Measurements from ENCODE around the gene DENND1A. TPM values are rescaled to one million over a fixed set of nuclear protein-coding genes. Genes with fewer than 3 reads are reported as not detected.

Gene DENND1A
- total and polyA plus RNA-seq, 2 of the 13 experiments (the other 11 are each of a cell fraction or from before 2014, with no cell fraction given): 14.8 to 30.1 TPM

- in situ Hi-C loops (cut with HindIII; ENCODE audit: extremely low pct_ligation_motif_present, low pct_unique_long_range_greater_than_20kb): no loop called here
- no peak overlapping the region for H2AFZ ChIP-seq (ENCODE audit: low read length)
Observed at GRCh38 chr9:123893115-123893514, 36.8 kb downstream of the DENND1A start.

GRCh38 chr9:123887837-123888236 is 42.1 kb downstream of the DENND1A start:
- Histone ChIP-seq H3K79me2 (ENCODE audit: insufficient read depth, low read length) (peaks cover 80% of the 10 kb centered on the region), H3K36me3 (replicated peaks in 1 of 2; ENCODE audit: control insufficient read depth in 1 of 2, insufficient read depth in 2 of 2, low read length in 2 of 2) (no peaks in the 10 kb centered on the region), H3K4me1 (ENCODE audit: insufficient read depth, low read length) (peaks cover 7% of the 10 kb centered on the region), H3K9ac (ENCODE audit: insufficient read depth, low read depth, low read length) (no peak overlapping the region), H3K4me3 (replicated peaks in 1 of 3; ENCODE audit: insufficient read depth in 1 of 3, low read depth in 2 of 3, low read length in 3 of 3) (no peak overlapping the region), H3K9me3 (ENCODE audit: low read length) (no peaks in the 10 kb centered on the region; the same call in 1 of the 2 replicates), H3K4me2 (ENCODE audit: low read depth, low read length) (no peak overlapping the region), H4K20me1 (ENCODE audit: insufficient read depth, low read length) (peaks cover 10% of the 10 kb centered on the region), H3K27ac (ENCODE audit: extremely low read length, insufficient read depth, low read length) (no peak overlapping the region), H3K27me3 (ENCODE audit: control insufficient read depth in 1 of 2, insufficient read depth in 2 of 2, low read length in 2 of 2) (no peaks in the 10 kb centered on the region), H2AFZ (ENCODE audit: low read length) (no peak overlapping the region)
- 100% methylated on average over 1 of the region's 1 CpG for WGBS (ENCODE audit: low lambda C conversion rate)
- no TSS peak for BruUV-seq (replicated peaks)
- ATAC-seq: no peak
- intact Hi-C loops (cut with micrococcal nuclease; ENCODE audit: unreplicated experiment): no loop called here
- in situ Hi-C loops (cut with HindIII; ENCODE audit: extremely low pct_ligation_motif_present, low pct_unique_long_range_greater_than_20kb): no loop called here
- POLR2A ChIA-PET: no interaction called here
- TF ChIP-seq ZNF605 (CRISPR knock-in tag; IDR thresholded peaks at IDR 0.05) (peak; percentile 98), TAF1 (CRISPR knock-in tag; IDR thresholded peaks at IDR 0.05) (no peak), KLF12 (CRISPR knock-in tag; IDR thresholded peaks at IDR 0.05; ENCODE audit: borderline replicate concordance) (no peak)
- TF ChIP-seq, protein P1, sequence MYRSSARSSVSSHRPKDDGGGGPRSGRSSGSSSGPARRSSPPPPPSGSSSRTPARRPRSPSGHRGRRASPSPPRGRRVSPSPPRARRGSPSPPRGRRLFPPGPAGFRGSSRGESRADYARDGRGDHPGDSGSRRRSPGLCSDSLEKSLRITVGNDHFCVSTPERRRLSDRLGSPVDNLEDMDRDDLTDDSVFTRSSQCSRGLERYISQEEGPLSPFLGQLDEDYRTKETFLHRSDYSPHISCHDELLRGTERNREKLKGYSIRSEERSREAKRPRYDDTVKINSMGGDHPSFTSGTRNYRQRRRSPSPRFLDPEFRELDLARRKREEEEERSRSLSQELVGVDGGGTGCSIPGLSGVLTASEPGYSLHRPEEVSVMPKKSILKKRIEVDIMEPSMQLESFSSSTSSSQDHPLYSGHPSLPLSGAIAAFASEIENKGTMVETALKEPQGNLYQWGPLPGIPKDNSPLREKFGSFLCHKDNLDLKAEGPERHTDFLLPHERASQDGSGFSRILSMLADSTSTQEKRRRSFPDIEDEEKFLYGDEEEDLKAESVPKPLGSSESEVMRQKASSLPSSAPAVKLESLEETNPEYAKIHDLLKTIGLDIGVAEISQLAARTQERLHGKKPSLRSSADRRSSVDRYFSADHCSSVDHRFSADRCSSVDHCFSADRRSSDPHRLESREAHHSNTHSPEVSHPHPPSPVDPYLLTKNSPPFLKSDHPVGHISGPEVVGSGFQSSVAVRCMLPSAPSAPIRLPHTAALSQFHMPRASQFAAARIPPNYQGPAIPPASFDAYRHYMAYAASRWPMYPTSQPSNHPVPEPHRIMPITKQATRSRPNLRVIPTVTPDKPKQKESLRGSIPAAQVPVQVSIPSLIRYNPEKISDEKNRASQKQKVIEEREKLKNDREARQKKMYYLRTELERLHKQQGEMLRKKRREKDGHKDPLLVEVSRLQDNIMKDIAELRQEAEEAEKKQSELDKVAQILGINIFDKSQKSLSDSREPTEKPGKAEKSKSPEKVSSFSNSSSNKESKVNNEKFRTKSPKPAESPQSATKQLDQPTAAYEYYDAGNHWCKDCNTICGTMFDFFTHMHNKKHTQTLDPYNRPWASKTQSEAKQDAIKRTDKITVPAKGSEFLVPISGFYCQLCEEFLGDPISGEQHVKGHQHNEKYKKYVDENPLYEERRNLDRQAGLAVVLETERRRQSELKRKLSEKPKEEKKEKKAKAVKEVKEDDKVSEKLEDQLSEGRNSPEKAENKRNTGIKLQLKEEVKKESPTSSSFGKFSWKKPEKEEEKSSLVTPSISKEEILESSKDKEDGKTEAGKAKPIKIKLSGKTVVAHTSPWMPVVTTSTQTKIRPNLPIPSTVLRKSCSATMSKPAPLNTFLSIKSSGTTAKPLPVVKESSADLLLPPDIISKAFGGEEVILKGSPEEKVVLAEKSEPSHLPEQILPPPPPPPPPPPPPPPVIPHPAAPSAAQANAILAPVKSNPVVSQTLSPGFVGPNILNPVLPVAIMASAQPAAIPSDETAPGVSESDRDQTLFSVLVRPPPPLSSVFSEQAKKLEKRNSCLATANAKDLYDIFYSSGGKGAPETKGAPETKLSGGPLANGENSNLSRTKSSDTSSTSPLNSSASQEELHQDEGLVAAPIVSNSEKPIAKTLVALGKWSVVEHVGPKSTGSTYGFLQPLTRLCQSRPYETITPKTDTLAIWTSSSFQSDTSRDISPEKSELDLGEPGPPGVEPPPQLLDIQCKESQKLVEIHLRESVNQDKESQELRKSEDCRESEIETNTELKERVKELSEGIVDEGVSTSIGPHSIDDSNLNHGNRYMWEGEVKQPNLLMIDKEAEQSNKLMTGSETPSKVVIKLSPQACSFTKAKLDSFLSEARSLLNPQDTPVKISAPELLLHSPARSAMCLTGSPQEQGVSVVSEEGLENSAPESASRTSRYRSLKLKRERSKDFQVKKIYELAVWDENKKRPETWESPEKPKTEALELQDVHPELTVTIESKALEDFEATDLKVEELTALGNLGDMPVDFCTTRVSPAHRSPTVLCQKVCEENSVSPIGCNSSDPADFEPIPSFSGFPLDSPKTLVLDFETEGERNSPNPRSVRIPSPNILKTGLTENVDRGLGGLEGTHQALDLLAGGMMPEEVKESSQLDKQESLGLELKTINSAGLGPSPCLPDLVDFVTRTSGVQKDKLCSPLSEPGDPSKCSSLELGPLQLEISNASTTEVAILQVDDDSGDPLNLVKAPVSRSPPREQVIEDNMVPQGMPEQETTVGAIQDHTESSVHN (CRISPR knock-in tag; IDR thresholded peaks at IDR 0.05): no peak
- FAIRE-seq: no peak
- CTCF ChIA-PET (ENCODE audit: low intra/inter-chr PET ratio, low total read pairs): no interaction called here
- no peak for DNase-seq (ENCODE audit: low spot score)

More at GRCh38 chr9:123893115-123893514, 36.8 kb downstream of the DENND1A start:
- POLR2A ChIA-PET: no interaction called here
- H3K27ac ChIP-seq (ENCODE audit: extremely low read length, insufficient read depth, low read length): no peak overlapping the region
- ATAC-seq (no peak), DNase-seq (ENCODE audit: low spot score) (no peak), FAIRE-seq (no peak)
- no peak overlapping the region for H3K4me3 ChIP-seq (replicated peaks in 1 of 3; ENCODE audit: insufficient read depth in 1 of 3, low read depth in 2 of 3, low read length in 3 of 3)
- H3K9ac ChIP-seq (ENCODE audit: insufficient read depth, low read depth, low read length): no peak overlapping the region
- H3K9me3 ChIP-seq (ENCODE audit: low read length): no peaks in the 10 kb centered on the region; the same call in 1 of the 2 replicates
- TF ChIP-seq JUNB (CRISPR knock-in tag; IDR thresholded peaks at IDR 0.05; ENCODE audit: borderline replicate concordance) (no peak), KMT2B (CRISPR knock-in tag; IDR thresholded peaks at IDR 0.05) (no peak), ZBTB8A (CRISPR knock-in tag; IDR thresholded peaks at IDR 0.05; ENCODE audit: borderline replicate concordance, low read depth) (no peak), ZNF530 (CRISPR knock-in tag; IDR thresholded peaks at IDR 0.05; ENCODE audit: low read depth) (no peak)
- TF ChIP-seq, protein P2, sequence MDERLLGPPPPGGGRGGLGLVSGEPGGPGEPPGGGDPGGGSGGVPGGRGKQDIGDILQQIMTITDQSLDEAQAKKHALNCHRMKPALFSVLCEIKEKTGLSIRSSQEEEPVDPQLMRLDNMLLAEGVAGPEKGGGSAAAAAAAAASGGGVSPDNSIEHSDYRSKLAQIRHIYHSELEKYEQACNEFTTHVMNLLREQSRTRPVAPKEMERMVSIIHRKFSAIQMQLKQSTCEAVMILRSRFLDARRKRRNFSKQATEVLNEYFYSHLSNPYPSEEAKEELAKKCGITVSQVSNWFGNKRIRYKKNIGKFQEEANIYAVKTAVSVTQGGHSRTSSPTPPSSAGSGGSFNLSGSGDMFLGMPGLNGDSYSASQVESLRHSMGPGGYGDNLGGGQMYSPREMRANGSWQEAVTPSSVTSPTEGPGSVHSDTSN (CRISPR knock-in tag; IDR thresholded peaks at IDR 0.05): no peak
- peaks cover 5% of the 10 kb centered on the region; the same call in 1 of the 2 replicates for H4K20me1 ChIP-seq (ENCODE audit: insufficient read depth, low read length)
- no peak overlapping the region for H3K4me2 ChIP-seq (ENCODE audit: low read depth, low read length)
- CTCF ChIA-PET (ENCODE audit: low intra/inter-chr PET ratio, low total read pairs): no interaction called here
- H3K27me3 ChIP-seq (ENCODE audit: control insufficient read depth in 1 of 2, insufficient read depth in 2 of 2, low read length in 2 of 2): no peaks in the 10 kb centered on the region
- 93% methylated on average over 3 of the region's 3 CpGs for WGBS (ENCODE audit: low lambda C conversion rate)
- H3K4me1 ChIP-seq (ENCODE audit: insufficient read depth, low read length): peaks cover 48% of the 10 kb centered on the region
- intact Hi-C loops (cut with micrococcal nuclease; ENCODE audit: unreplicated experiment): no loop called here
- H3K79me2 ChIP-seq (ENCODE audit: insufficient read depth, low read length): peaks cover 80% of the 10 kb centered on the region
- BruUV-seq (replicated peaks): no TSS peak
- H3K36me3 ChIP-seq (replicated peaks in 1 of 2; ENCODE audit: control insufficient read depth in 1 of 2, insufficient read depth in 2 of 2, low read length in 2 of 2): no peaks in the 10 kb centered on the region
